ENCODE data around the gene CUL3. TPM values are rescaled to one million over a fixed set of nuclear protein-coding genes. Genes with fewer than 3 reads are reported as not detected.

Gene CUL3
- total and polyA plus RNA-seq, 10 of the 15 experiments (the other 5 are each of a cell fraction or from before 2014, with no cell fraction given): 22.0 to 95.4 (median 53.4) TPM

DNA sequence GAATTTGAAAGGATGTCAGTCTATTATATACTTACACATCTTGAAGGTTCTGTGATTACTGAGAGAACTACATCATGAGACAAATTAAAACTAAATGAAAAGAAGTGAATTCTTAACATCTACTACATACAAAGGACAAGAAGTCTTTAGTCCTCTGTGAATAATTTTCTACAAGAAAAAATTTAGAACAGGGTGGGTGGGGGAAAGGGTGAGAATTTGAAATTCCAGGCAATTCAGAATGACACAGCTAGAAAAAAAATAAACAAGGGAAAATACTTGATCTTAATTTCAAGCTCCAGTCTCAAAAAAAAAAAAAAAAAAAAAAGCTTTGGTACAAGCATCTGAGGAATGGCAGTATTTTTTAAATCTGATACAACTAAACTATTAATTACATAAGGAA, 15.5 kb downstream of the CUL3 start:
- RAD21 ChIA-PET (ENCODE audit: unreplicated experiment): interaction anchor here (0.7 to 5.0 kb wide), 7 partner anchors 8 to 80 kb away, joined by 3 to 29 read pairs (median 7); no protein-coding TSS in a partner anchor
- H3K9me3 ChIP-seq (replicated peaks; ENCODE audit: control insufficient read depth, insufficient read depth, low read length): peaks cover 20% of the 10 kb centered on the region
- DNase-seq (ENCODE audit: low read depth, low spot score): no peak
- SMC1A ChIA-PET (ENCODE audit: uncharacterized antibody, unreplicated experiment): interaction anchor here (1.4 to 8.4 kb wide), 6 partner anchors 8 to 49 kb away, joined by 3 to 95 read pairs (median 22); no protein-coding TSS in a partner anchor
- H2AFZ ChIP-seq (ENCODE audit: control insufficient read depth, low read depth, low read length): no peak overlapping the region
- no TSS peak for BruUV-seq (replicated peaks)
- no peaks in the 10 kb centered on the region for H3K27me3 ChIP-seq (replicated peaks in 1 of 2; ENCODE audit: control insufficient read depth in 2 of 2, insufficient read depth in 2 of 2, low read length in 1 of 2)
- POLR2A ChIA-PET: interaction anchor here (0.6 to 2.2 kb wide), 7 partner anchors 8 to 387 kb away, joined by 4 to 11 read pairs (median 6); partner anchors contain the start of gene CUL3
- no peak overlapping the region for H3K4me3 ChIP-seq
- H3K27ac ChIP-seq (ENCODE audit: control insufficient read depth, insufficient read depth): no peak overlapping the region
- peaks cover 97% of the 10 kb centered on the region for H3K79me2 ChIP-seq (ENCODE audit: control insufficient read depth, insufficient read depth, low read length)
- no peak for ATAC-seq
- H4K20me1 ChIP-seq (ENCODE audit: control insufficient read depth, insufficient read depth): 0 out of 2 replicates have a peak, but pooled peaks cover 8% of the 10 kb centered on the region
- H3K4me2 ChIP-seq (ENCODE audit: control insufficient read depth, insufficient read depth): peak overlapping the region; percentile 59; the same call in 1 of the 2 replicates
- H3K4me1 ChIP-seq (ENCODE audit: control insufficient read depth, insufficient read depth, low read length): peaks cover 7% of the 10 kb centered on the region; the same call in 1 of the 2 replicates
- H3K9ac ChIP-seq (ENCODE audit: control insufficient read depth, insufficient read depth, low read length): no peak overlapping the region
- peaks cover 2 to 8% of the 10 kb centered on the region in 2 experiments; a peak in 3 of 4 replicates for H3K36me3 ChIP-seq (ENCODE audit: control insufficient read depth in 2 of 2, insufficient read depth in 2 of 2, low read length in 1 of 2)
- CTCF ChIA-PET: interaction anchor here (0.7 to 2.6 kb wide), 6 partner anchors 8 to 69 kb away, joined by 3 to 7 read pairs (median 4); no protein-coding TSS in a partner anchor
- FAIRE-seq: no peak
- in situ Hi-C loops (cut with MboI) (loop anchor here (5.0 kb wide), 1 partner anchor 47 kb away; no protein-coding TSS in a partner anchor), intact Hi-C loops (cut with micrococcal nuclease; ENCODE audit: unreplicated experiment) (no loop called here)
- TF ChIP-seq NBN (IDR thresholded peaks at IDR 0.05) (no peak), SMARCA5 (IDR thresholded peaks at IDR 0.05) (no peak), CUX1 (IDR thresholded peaks at IDR 0.05; ENCODE audit: insufficient replicate concordance, low read depth, low read length) (no peak), KDM1A (IDR thresholded peaks at IDR 0.05; ENCODE audit: borderline replicate concordance) (no peak), PKNOX1 (IDR thresholded peaks at IDR 0.05) (no peak), PAX5 (IDR thresholded peaks at IDR 0.05; ENCODE audit: borderline replicate concordance, low read depth, low read length) (no peak), MTA2 (IDR thresholded peaks at IDR 0.05; ENCODE audit: low read depth) (no peak), BCL3 (IDR thresholded peaks at IDR 0.05; ENCODE audit: borderline replicate concordance, insufficient read depth, low read depth, low read length, poor library complexity, severe bottlenecking) (no peak), RELB (IDR thresholded peaks at IDR 0.05; ENCODE audit: low read depth) (no peak), ATF7 (IDR thresholded peaks at IDR 0.05; ENCODE audit: low read depth) (no peak), ZZZ3 (IDR thresholded peaks at IDR 0.05; ENCODE audit: control insufficient read depth, insufficient read length, low read depth) (no peak), BRCA1 (IDR thresholded peaks at IDR 0.05; ENCODE audit: low read depth, low read length) (no peak), FOXM1 (IDR thresholded peaks at IDR 0.05; ENCODE audit: low read depth, low read length) (no peak)
- TF ChIP-seq, protein P1, sequence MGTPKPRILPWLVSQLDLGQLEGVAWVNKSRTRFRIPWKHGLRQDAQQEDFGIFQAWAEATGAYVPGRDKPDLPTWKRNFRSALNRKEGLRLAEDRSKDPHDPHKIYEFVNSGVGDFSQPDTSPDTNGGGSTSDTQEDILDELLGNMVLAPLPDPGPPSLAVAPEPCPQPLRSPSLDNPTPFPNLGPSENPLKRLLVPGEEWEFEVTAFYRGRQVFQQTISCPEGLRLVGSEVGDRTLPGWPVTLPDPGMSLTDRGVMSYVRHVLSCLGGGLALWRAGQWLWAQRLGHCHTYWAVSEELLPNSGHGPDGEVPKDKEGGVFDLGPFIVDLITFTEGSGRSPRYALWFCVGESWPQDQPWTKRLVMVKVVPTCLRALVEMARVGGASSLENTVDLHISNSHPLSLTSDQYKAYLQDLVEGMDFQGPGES (IDR thresholded peaks at IDR 0.05): no peak

Measured in GM12878 (cell line).